Cerebellar cortex (tissue), 1 donor: Measurements from ENCODE around the gene ABCA4.
A peak's percentile ranks its signal among the peaks of the same experiment; 100 is the strongest.

ENCODE experiments used
- DNase-seq: peaks from one replicate; pipeline ENCODE4 v3.0.0-alpha.2; 2015; ENCODE audit warnings: low spot score

Gene ABCA4

GRCh38 chr1:94104776-94105580, 16.0 kb downstream of the ABCA4 start:
- no peak for DNase-seq

DNA sequence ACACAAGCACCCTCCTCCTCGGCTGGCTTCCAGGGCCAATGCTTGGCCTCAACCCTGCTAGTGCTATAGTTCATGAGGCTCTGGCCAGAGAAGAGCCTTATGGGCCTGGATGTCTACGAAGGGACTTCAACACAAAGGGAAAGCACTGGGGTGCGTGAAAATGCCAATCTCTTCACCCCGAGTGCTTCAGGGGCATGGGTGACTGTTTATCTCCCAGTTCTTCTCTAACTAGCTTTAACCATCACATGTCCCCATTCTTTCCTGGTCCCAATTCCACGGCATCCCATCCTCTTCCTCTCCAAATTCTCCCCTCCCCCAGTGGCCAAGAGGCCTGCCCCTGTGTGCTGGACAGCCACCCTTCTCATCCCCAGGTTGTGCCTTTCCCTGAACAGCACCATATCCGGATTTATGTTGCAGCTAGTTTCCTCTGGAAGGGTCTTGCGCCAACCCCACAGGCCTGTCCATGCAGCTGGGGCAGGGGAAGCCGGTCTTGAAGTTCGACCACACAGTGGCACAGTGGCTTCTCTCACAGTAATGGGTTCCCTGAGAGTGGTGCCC, 16.7 kb downstream of the ABCA4 start:
- DNase-seq: no peak

DNA sequence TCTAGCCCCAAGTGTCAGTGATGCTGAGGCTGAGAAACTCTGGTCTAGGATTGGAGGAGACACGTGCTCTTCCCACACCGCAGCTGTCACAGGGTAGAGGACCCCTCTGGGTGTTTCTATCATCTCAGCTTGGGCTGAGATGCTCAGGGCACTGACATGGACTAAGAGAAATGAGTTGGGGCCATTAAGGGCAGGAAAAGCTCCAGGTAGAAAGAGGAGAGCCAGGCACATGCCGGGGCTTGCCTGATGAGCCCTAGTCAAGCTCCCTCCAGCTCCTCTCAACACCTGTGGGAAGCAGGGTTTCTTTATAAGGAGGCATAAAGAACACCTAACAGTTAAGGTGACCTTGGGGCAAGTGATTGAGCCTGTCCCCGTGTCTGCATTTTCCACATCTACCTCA, 17.3 kb downstream of the ABCA4 start:
- no peak for DNase-seq

- peak; percentile 90 for DNase-seq
Observed at GRCh38 chr1:94101613-94102525, 19.1 kb downstream of the ABCA4 start.

DNA sequence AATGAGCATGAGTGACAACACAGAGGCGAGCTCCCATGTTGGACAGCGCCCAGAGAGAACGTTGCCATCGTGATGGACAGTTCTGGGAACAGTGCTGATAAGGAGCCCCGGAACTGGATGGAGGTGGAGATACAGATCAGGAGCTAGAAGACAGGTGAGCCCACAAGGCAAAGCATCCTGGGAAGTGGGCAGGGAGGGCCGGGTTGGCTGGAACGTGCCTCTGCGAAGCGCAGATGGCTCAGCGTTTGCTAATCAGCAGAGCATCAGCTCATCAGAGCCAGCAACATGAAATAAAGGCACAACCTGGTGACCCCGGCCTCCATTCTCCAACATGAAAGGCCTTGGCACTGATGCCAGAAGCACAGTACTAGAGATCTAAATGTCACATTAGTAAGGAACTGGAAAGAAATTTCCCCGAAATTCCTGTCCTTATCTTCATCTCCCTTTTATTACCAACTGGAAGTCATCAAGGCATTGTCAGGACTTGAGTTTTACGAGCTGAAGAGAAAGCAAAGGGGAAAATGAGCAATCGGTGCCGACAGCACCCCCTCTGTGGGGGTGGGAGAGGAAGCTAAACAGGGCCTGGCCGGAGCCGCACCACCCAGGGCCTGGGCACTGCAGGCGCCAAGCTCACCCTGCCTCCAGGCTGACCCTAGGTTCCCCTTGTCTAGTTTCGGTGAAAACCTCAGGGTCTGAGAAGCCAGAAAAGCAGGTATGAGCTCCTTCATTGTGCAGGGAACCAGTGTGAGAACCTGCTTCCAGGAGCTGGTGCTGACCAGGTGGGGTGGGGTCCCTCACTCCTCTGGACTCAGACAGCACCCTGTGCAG, 19.9 kb downstream of the ABCA4 start:
- DNase-seq: peak; percentile 42

- no peak for DNase-seq
Observed at GRCh38 chr1:94100129-94100784, 20.7 kb downstream of the ABCA4 start.

DNA sequence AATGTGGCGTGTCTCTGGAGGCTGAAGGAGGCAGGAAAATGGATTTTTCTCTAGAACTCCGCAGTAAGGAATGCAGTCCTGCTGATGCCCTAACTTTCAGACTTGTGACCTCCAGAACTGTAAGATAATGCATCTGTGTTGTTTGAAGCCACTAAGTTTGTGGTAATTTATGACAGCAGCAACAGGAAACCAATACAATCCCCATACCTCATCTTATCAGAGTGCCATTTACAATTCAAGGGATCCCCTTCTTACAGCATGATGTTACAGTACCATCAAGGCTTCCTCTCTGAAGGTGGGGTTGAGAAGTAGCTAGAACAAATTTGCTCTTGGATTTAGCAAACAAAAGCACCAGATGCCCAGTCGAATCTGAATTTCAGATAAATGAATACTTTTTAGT, 21.6 kb downstream of the ABCA4 start:
- DNase-seq: no peak

GRCh38 chr1:94098585-94099111, 22.3 kb downstream of the ABCA4 start:
- DNase-seq: no peak

- DNase-seq: no peak
Observed at GRCh38 chr1:94096797-94097549, 24.0 kb downstream of the ABCA4 start.

GRCh38 chr1:94095744-94096469, 25.0 kb downstream of the ABCA4 start:
- DNase-seq: peak; percentile 65

- peak; percentile 53 for DNase-seq
Observed at GRCh38 chr1:94095112-94095637, 25.8 kb downstream of the ABCA4 start.

- DNase-seq: peak; percentile 98
Observed at GRCh38 chr1:94094469-94095111, 26.4 kb downstream of the ABCA4 start.

DNA sequence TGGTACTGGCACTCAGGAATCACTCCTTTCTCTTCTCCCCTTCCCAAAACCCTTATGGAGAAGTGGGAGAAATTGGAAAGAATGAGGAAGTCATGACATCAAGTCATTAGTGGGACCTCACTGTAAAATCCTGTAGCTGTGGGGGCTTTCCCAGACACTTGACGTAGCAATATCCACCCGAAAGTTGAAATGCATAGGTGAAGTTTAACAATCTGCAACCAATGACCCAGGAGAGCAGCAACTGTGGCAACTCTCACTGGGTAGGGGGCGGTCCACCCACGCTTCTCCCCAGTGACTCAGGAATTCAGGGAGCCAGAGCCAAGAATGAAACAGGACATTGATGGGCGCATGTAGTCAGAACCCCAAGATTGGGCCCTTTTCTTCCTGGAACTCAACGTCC, 27.0 kb downstream of the ABCA4 start:
- DNase-seq: no peak

DNA sequence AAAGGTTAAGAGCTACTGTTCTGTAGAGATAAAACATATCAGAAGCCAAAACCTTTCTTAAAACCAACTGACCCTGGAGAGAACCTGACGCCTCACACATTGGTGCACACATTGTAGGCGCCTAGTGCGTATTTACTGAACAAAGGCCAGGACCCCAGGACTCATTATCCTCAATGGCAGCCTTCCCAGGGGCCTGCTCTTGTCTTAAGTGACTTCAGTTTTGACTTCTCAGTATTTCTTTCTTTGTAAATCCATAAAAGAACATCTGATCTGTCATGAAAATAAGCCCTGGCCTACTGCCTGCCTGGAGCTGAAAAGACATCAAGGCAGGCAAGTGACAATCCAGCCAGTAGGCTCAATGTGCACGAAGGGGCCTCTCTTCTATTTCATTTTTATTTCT, 27.6 kb downstream of the ABCA4 start:
- DNase-seq: no peak

GRCh38 chr1:94092210-94092613, 28.7 kb downstream of the ABCA4 start:
- peak; percentile 70 for DNase-seq

GRCh38 chr1:94090761-94091160, 30.2 kb downstream of the ABCA4 start:
- DNase-seq: no peak

- DNase-seq: no peak
Observed at GRCh38 chr1:94087193-94087592, 33.8 kb downstream of the ABCA4 start.

GRCh38 chr1:94084547-94084946, 36.4 kb downstream of the ABCA4 start:
- no peak for DNase-seq

GRCh38 chr1:94084085-94084484, 36.9 kb downstream of the ABCA4 start:
- DNase-seq: peak; percentile 50
